ENCODE measurements around the gene HMOX1. TPM values are rescaled to one million over a fixed set of nuclear protein-coding genes. Genes with fewer than 3 reads are reported as not detected.

The HMOX1 gene
- total and polyA plus RNA-seq, 4 donors = 9.6 to 53.6 (median 31.8) TPM

GRCh38 chr22:35401863-35402262, 21.0 kb downstream of the HMOX1 start:
- H3K4me1 ChIP-seq (ENCODE audit: control insufficient read depth in 1 of 2, insufficient read depth in 2 of 2, low read length in 2 of 2) = no peaks in the 10 kb centered on the region
- no peak for DNase-seq
- H3K4me3 ChIP-seq (ENCODE audit: low read length in 2 of 2) = no peak overlapping the region
- 90 to 91% methylated on average over 6 of the region's 6 CpGs for WGBS, 2 donors
- intact Hi-C loops (cut with DNase I) = loop anchor here in 1 of 2 donors (5.0 kb wide), 1 partner anchor 50 kb away; no protein-coding TSS in a partner anchor
- H3K27me3 ChIP-seq (ENCODE audit: control insufficient read depth in 1 of 2, insufficient read depth in 2 of 2, low read length in 1 of 2) = no peaks in the 10 kb centered on the region
- no peaks in the 10 kb centered on the region for H3K36me3 ChIP-seq (ENCODE audit: control insufficient read depth in 1 of 2, insufficient read depth in 2 of 2, low read length in 1 of 2)
- H3K9me3 ChIP-seq (ENCODE audit: control insufficient read depth, low read length) = no peaks in the 10 kb centered on the region
- no peak for ATAC-seq (ENCODE audit: low FRiP score)
- H3K27ac ChIP-seq (ENCODE audit: low read depth in 1 of 2, low read length in 2 of 2) = no peak overlapping the region

- 74 to 83% methylated on average over 7 of the region's 7 CpGs for WGBS, 2 donors
- intact Hi-C loops (cut with DNase I) = loop anchor here in 1 of 2 donors (5.0 kb wide), 1 partner anchor 51 kb away; no protein-coding TSS in a partner anchor
- no peak for DNase-seq
- Histone ChIP-seq H3K9me3 (ENCODE audit: control insufficient read depth, low read length) (no peaks in the 10 kb centered on the region), H3K27ac (ENCODE audit: low read depth in 1 of 2, low read length in 2 of 2) (no peak overlapping the region), H3K4me1 (ENCODE audit: control insufficient read depth in 1 of 2, insufficient read depth in 2 of 2, low read length in 2 of 2) (no peaks in the 10 kb centered on the region), H3K4me3 (ENCODE audit: low read length in 2 of 2) (no peak overlapping the region), H3K36me3 (ENCODE audit: control insufficient read depth in 1 of 2, insufficient read depth in 2 of 2, low read length in 1 of 2) (peaks cover 0 to 2% of the 10 kb centered on the region in 2 donors), H3K27me3 (ENCODE audit: control insufficient read depth in 1 of 2, insufficient read depth in 2 of 2, low read length in 1 of 2) (no peaks in the 10 kb centered on the region)
- ATAC-seq (ENCODE audit: low FRiP score) = no peak
Observed at GRCh38 chr22:35403356-35403755, 22.5 kb downstream of the HMOX1 start.

GRCh38 chr22:35404176-35404575, 23.3 kb downstream of the HMOX1 start:
- Histone ChIP-seq H3K27me3 (ENCODE audit: control insufficient read depth in 1 of 2, insufficient read depth in 2 of 2, low read length in 1 of 2) (no peaks in the 10 kb centered on the region), H3K27ac (ENCODE audit: low read depth in 1 of 2, low read length in 2 of 2) (no peak overlapping the region), H3K4me3 (ENCODE audit: low read length in 2 of 2) (no peak overlapping the region), H3K9me3 (ENCODE audit: control insufficient read depth, low read length) (no peaks in the 10 kb centered on the region), H3K4me1 (ENCODE audit: control insufficient read depth in 1 of 2, insufficient read depth in 2 of 2, low read length in 2 of 2) (no peaks in the 10 kb centered on the region), H3K36me3 (ENCODE audit: control insufficient read depth in 1 of 2, insufficient read depth in 2 of 2, low read length in 1 of 2) (peaks cover 0 to 2% of the 10 kb centered on the region in 2 donors)
- intact Hi-C loops (cut with DNase I) = loop anchor here in 1 of 2 donors (5.0 kb wide), 1 partner anchor 52 kb away; no protein-coding TSS in a partner anchor
- DNase-seq (no peak), ATAC-seq (ENCODE audit: low FRiP score) (no peak)
- 85 to 86% methylated on average over 5 of the region's 5 CpGs for WGBS, 2 donors

- intact Hi-C loops (cut with DNase I) = no loop called here
- DNase-seq (no peak), ATAC-seq (ENCODE audit: low FRiP score) (no peak)
- H3K27me3 ChIP-seq (ENCODE audit: control insufficient read depth in 1 of 2, insufficient read depth in 2 of 2, low read length in 1 of 2) = no peaks in the 10 kb centered on the region
- WGBS, 2 donors = 91 to 92% methylated on average over 13 of the region's 13 CpGs
- no peaks in the 10 kb centered on the region for H3K4me1 ChIP-seq (ENCODE audit: control insufficient read depth in 1 of 2, insufficient read depth in 2 of 2, low read length in 2 of 2)
- H3K27ac ChIP-seq (ENCODE audit: low read depth in 1 of 2, low read length in 2 of 2) = no peak overlapping the region
- H3K4me3 ChIP-seq (ENCODE audit: low read length in 2 of 2) = no peak overlapping the region
- H3K36me3 ChIP-seq (ENCODE audit: control insufficient read depth in 1 of 2, insufficient read depth in 2 of 2, low read length in 1 of 2) = peaks cover 0 to 2% of the 10 kb centered on the region in 2 donors
- H3K9me3 ChIP-seq (ENCODE audit: control insufficient read depth, low read length) = no peaks in the 10 kb centered on the region
Observed at GRCh38 chr22:35406443-35406842, 25.5 kb downstream of the HMOX1 start.

GRCh38 chr22:35407362-35407761, 26.5 kb downstream of the HMOX1 start:
- no peak for DNase-seq
- 85 to 86% methylated on average over 7 of the region's 7 CpGs for WGBS, 2 donors
- no peaks in the 10 kb centered on the region for H3K4me1 ChIP-seq (ENCODE audit: control insufficient read depth in 1 of 2, insufficient read depth in 2 of 2, low read length in 2 of 2)
- H3K9me3 ChIP-seq (ENCODE audit: control insufficient read depth, low read length) = no peaks in the 10 kb centered on the region
- H3K36me3 ChIP-seq (ENCODE audit: control insufficient read depth in 1 of 2, insufficient read depth in 2 of 2, low read length in 1 of 2) = peaks cover 0 to 2% of the 10 kb centered on the region in 2 donors
- no peaks in the 10 kb centered on the region for H3K27me3 ChIP-seq (ENCODE audit: control insufficient read depth in 1 of 2, insufficient read depth in 2 of 2, low read length in 1 of 2)
- H3K4me3 ChIP-seq (ENCODE audit: low read length in 2 of 2) = no peak overlapping the region
- no peak for ATAC-seq (ENCODE audit: low FRiP score)
- intact Hi-C loops (cut with DNase I) = no loop called here
- no peak overlapping the region for H3K27ac ChIP-seq (ENCODE audit: low read depth in 1 of 2, low read length in 2 of 2)

- peak in 1 of 2 donors; percentile 86 for DNase-seq
- Histone ChIP-seq H3K36me3 (ENCODE audit: control insufficient read depth in 1 of 2, insufficient read depth in 2 of 2, low read length in 1 of 2) (peaks cover 0 to 2% of the 10 kb centered on the region in 2 donors), H3K4me3 (ENCODE audit: low read length in 2 of 2) (no peak overlapping the region), H3K27me3 (ENCODE audit: control insufficient read depth in 1 of 2, insufficient read depth in 2 of 2, low read length in 1 of 2) (no peaks in the 10 kb centered on the region), H3K4me1 (ENCODE audit: control insufficient read depth in 1 of 2, insufficient read depth in 2 of 2, low read length in 2 of 2) (no peaks in the 10 kb centered on the region), H3K27ac (ENCODE audit: low read depth in 1 of 2, low read length in 2 of 2) (no peak overlapping the region), H3K9me3 (ENCODE audit: control insufficient read depth, low read length) (no peaks in the 10 kb centered on the region)
- intact Hi-C loops (cut with DNase I) = no loop called here
- peak; percentile 62 for ATAC-seq (ENCODE audit: low FRiP score)
- 89 to 92% methylated on average over 16 of the region's 16 CpGs for WGBS, 2 donors
Observed at GRCh38 chr22:35409783-35410662, 29.1 kb downstream of the HMOX1 start.

- intact Hi-C loops (cut with DNase I) = no loop called here
- H3K36me3 ChIP-seq (ENCODE audit: control insufficient read depth in 1 of 2, insufficient read depth in 2 of 2, low read length in 1 of 2) = peaks cover 0 to 2% of the 10 kb centered on the region in 2 donors
- no peak overlapping the region for H3K4me3 ChIP-seq (ENCODE audit: low read length in 2 of 2)
- no peaks in the 10 kb centered on the region for H3K27me3 ChIP-seq (ENCODE audit: control insufficient read depth in 1 of 2, insufficient read depth in 2 of 2, low read length in 1 of 2)
- DNase-seq (no peak), ATAC-seq (ENCODE audit: low FRiP score) (no peak)
- H3K27ac ChIP-seq (ENCODE audit: low read depth in 1 of 2, low read length in 2 of 2) = no peak overlapping the region
- 89 to 94% methylated on average over 6 of the region's 6 CpGs for WGBS, 2 donors
- no peaks in the 10 kb centered on the region for H3K9me3 ChIP-seq (ENCODE audit: control insufficient read depth, low read length)
- H3K4me1 ChIP-seq (ENCODE audit: control insufficient read depth in 1 of 2, insufficient read depth in 2 of 2, low read length in 2 of 2) = no peaks in the 10 kb centered on the region
Observed at GRCh38 chr22:35410663-35411034, 29.8 kb downstream of the HMOX1 start.

GRCh38 chr22:35411102-35411501, 30.2 kb downstream of the HMOX1 start:
- DNase-seq (peak in 1 of 2 donors; percentile 59), ATAC-seq (ENCODE audit: low FRiP score) (no peak)
- H3K4me1 ChIP-seq (ENCODE audit: control insufficient read depth in 1 of 2, insufficient read depth in 2 of 2, low read length in 2 of 2) = no peaks in the 10 kb centered on the region
- H3K27me3 ChIP-seq (ENCODE audit: control insufficient read depth in 1 of 2, insufficient read depth in 2 of 2, low read length in 1 of 2) = no peaks in the 10 kb centered on the region
- no peak overlapping the region for H3K4me3 ChIP-seq (ENCODE audit: low read length in 2 of 2)
- WGBS, 2 donors = 76 to 81% methylated on average over 7 of the region's 7 CpGs
- H3K36me3 ChIP-seq (ENCODE audit: control insufficient read depth in 1 of 2, insufficient read depth in 2 of 2, low read length in 1 of 2) = peaks cover 0 to 2% of the 10 kb centered on the region in 2 donors
- no peaks in the 10 kb centered on the region for H3K9me3 ChIP-seq (ENCODE audit: control insufficient read depth, low read length)
- H3K27ac ChIP-seq (ENCODE audit: low read depth in 1 of 2, low read length in 2 of 2) = no peak overlapping the region
- intact Hi-C loops (cut with DNase I) = no loop called here

- DNase-seq = no peak
- intact Hi-C loops (cut with DNase I) = no loop called here
- WGBS, 2 donors = 95 to 96% methylated on average over 4 of the region's 4 CpGs
- H3K36me3 ChIP-seq (ENCODE audit: control insufficient read depth in 1 of 2, insufficient read depth in 2 of 2, low read length in 1 of 2) = no peaks in the 10 kb centered on the region
- H3K27ac ChIP-seq (ENCODE audit: low read depth in 1 of 2, low read length in 2 of 2) = no peak overlapping the region
- ATAC-seq (ENCODE audit: low FRiP score) = no peak
- no peak overlapping the region for H3K4me3 ChIP-seq (ENCODE audit: low read length in 2 of 2)
- H3K9me3 ChIP-seq (ENCODE audit: control insufficient read depth, low read length) = no peaks in the 10 kb centered on the region
- no peaks in the 10 kb centered on the region for H3K4me1 ChIP-seq (ENCODE audit: control insufficient read depth in 1 of 2, insufficient read depth in 2 of 2, low read length in 2 of 2)
- H3K27me3 ChIP-seq (ENCODE audit: control insufficient read depth in 1 of 2, insufficient read depth in 2 of 2, low read length in 1 of 2) = no peaks in the 10 kb centered on the region
Observed at GRCh38 chr22:35413624-35414023, 32.7 kb downstream of the HMOX1 start.

All from aorta (tissue), 5 donors.